IPS-20b (cell line): ENCODE results near the gene RASAL1.

ENCODE experiments used
- H3K27ac ChIP-seq: one replicate; pipeline ENCODE4 v1.5.1; 2013; ENCODE audit warnings: low read length
- H3K27me3 ChIP-seq: 2 replicates; pipeline ENCODE4 v1.6.1; 2013; ENCODE audit warnings: mild to moderate bottlenecking, low read length, inconsistent platforms; ENCODE audit not compliant: insufficient read depth
- H3K36me3 ChIP-seq: 2 replicates; pipeline ENCODE4 v1.6.1; 2013; ENCODE audit warnings: low read depth, mild to moderate bottlenecking, inconsistent platforms, low read length, moderate library complexity; ENCODE audit not compliant: insufficient read depth
- H3K4me1 ChIP-seq: 2 replicates; pipeline ENCODE4 v1.6.1; 2013; ENCODE audit warnings: mild to moderate bottlenecking, control low read depth, inconsistent platforms, low read length, moderate library complexity; ENCODE audit not compliant: insufficient read depth
- H3K4me3 ChIP-seq: 2 replicates; pipeline ENCODE4 v1.5.1; 2013; ENCODE audit warnings: mild to moderate bottlenecking, low read length, inconsistent platforms
- H3K9ac ChIP-seq: 2 replicates; pipeline ENCODE4 v1.6.1; 2013; ENCODE audit warnings: low read depth, mild to moderate bottlenecking, inconsistent platforms, low read length, moderate library complexity
- H3K9me3 ChIP-seq: 2 replicates; pipeline ENCODE4 v1.6.1; 2013; ENCODE audit warnings: mild to moderate bottlenecking, low read depth, low read length, inconsistent platforms; ENCODE audit not compliant: insufficient read depth

Gene RASAL1

DNA sequence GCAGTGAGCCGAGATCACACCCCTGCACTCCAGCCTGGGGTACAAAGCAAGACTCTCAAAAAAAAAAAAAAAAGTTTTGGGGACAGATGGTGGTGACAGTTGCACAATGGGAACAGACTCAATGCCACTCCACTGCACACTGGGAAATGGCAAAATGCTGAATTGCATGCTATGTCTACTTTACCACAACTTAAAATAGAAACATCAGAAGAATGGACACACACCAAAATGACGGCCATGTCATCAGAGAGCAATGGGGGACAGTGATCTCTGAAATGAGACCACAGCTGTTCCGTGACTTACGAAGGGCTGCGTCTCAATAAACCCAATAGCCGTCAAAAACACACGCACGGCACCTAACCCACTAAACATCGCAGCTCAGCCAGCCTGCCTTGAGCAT, 36.0 kb upstream of the RASAL1 start:
- H3K36me3 ChIP-seq: peaks cover 89% of the 10 kb centered on the region
- no peak overlapping the region for H3K9ac ChIP-seq
- H3K27ac ChIP-seq: no peak overlapping the region
- no peaks in the 10 kb centered on the region for H3K9me3 ChIP-seq
- H3K4me1 ChIP-seq: no peaks in the 10 kb centered on the region
- no peak overlapping the region for H3K4me3 ChIP-seq
- no peaks in the 10 kb centered on the region for H3K27me3 ChIP-seq

GRCh38 chr12:113170926-113171325, 35.4 kb upstream of the RASAL1 start:
- no peak overlapping the region for H3K4me3 ChIP-seq
- no peaks in the 10 kb centered on the region for H3K9me3 ChIP-seq
- no peak overlapping the region for H3K9ac ChIP-seq
- H3K27me3 ChIP-seq: no peaks in the 10 kb centered on the region
- H3K36me3 ChIP-seq: peaks cover 89% of the 10 kb centered on the region
- no peak overlapping the region for H3K27ac ChIP-seq
- no peaks in the 10 kb centered on the region for H3K4me1 ChIP-seq

- Histone ChIP-seq H3K4me1 (no peaks in the 10 kb centered on the region), H3K36me3 (peaks cover 93% of the 10 kb centered on the region), H3K27ac (no peak overlapping the region), H3K9me3 (no peaks in the 10 kb centered on the region), H3K9ac (no peak overlapping the region), H3K27me3 (no peaks in the 10 kb centered on the region), H3K4me3 (no peak overlapping the region)
Measured at GRCh38 chr12:113170457-113170856, 34.9 kb upstream of the RASAL1 start.

DNA sequence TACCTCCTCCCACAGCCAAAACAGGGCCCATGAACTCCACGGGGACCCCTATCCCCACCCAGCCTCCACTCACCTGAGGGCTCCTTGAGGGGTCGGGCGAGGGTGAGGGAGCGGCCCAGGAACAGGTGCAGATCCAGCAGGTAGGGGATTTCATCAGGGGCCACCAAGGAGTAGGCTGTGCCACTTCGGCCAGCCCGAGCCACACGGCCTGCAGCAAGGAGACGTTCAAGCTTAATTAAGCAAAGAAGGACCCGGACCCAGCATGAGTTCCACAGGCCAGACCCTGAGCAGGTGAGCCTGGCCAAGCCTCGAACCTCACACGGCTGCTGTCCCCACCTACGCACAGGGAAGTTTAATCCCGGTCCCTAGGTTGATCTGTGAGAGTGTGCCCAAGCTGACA, 34.1 kb upstream of the RASAL1 start:
- Histone ChIP-seq H3K36me3 (peaks cover 97% of the 10 kb centered on the region), H3K4me1 (no peaks in the 10 kb centered on the region), H3K9ac (no peak overlapping the region), H3K9me3 (no peaks in the 10 kb centered on the region), H3K27ac (no peak overlapping the region), H3K4me3 (no peak overlapping the region), H3K27me3 (no peaks in the 10 kb centered on the region)

GRCh38 chr12:113167868-113168267, 32.3 kb upstream of the RASAL1 start:
- Histone ChIP-seq H3K4me3 (no peak overlapping the region), H3K36me3 (peaks cover 93% of the 10 kb centered on the region), H3K27ac (no peak overlapping the region), H3K27me3 (no peaks in the 10 kb centered on the region), H3K9me3 (no peaks in the 10 kb centered on the region), H3K4me1 (no peaks in the 10 kb centered on the region), H3K9ac (no peak overlapping the region)

DNA sequence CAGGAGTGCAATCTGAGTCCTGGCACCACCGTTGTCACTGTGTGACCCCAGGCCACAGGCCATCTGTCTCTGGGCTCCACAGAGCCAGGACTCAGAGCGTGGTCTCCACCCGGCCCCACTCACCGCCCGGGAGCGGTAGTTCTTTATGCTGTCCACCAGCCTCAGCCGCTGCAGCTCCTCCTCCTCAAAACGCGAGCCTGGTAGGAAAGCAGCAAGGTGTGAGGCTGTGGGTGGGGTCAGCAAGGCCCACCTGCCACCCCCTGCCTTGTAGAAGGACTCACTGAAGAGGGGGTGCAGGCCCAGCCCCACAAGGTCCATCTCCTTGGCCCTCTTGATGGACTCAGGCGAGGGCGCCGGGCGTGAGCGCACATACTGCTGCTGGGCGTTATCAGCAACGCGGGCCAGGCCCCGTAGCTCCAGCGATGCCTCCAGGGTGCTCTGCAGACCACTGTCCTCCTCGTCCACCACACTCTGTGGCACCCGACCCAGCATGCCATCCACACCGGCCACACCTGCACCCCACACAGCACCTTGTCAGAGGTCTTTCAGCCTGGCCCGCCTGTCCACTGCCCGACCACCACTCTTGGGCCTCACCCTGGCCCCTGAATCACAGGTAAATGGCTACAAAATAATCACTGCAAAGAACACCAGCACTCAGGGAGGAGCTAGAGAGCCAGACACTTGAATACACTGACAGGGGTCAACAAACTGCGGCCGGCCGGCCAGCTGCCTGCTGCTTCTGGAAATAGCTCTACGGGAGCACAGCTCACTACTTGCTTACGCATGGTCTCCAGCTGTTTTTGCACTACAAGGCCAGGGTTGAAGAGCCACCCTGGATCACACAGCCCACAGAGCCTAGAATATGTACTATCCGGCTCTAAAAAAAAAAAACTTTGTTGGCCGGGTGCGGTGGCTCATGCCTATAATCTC, 30.2 kb upstream of the RASAL1 start:
- no peaks in the 10 kb centered on the region for H3K9me3 ChIP-seq
- peaks cover 7% of the 10 kb centered on the region; the same call in 1 of the 2 replicates for H3K4me1 ChIP-seq
- H3K36me3 ChIP-seq: peaks cover 82% of the 10 kb centered on the region
- no peak overlapping the region for H3K4me3 ChIP-seq
- H3K9ac ChIP-seq: no peak overlapping the region
- no peaks in the 10 kb centered on the region for H3K27me3 ChIP-seq
- H3K27ac ChIP-seq: no peak overlapping the region

- peaks cover 7% of the 10 kb centered on the region; the same call in 1 of the 2 replicates for H3K4me1 ChIP-seq
- H3K9me3 ChIP-seq: no peaks in the 10 kb centered on the region
- no peak overlapping the region for H3K27ac ChIP-seq
- no peak overlapping the region for H3K4me3 ChIP-seq
- H3K36me3 ChIP-seq: peaks cover 84% of the 10 kb centered on the region
- H3K27me3 ChIP-seq: no peaks in the 10 kb centered on the region
- no peak overlapping the region for H3K9ac ChIP-seq
Measured at GRCh38 chr12:113164014-113164413, 28.5 kb upstream of the RASAL1 start.

- Histone ChIP-seq H3K9me3 (no peaks in the 10 kb centered on the region), H3K9ac (no peak overlapping the region), H3K27ac (no peak overlapping the region), H3K4me1 (peaks cover 7% of the 10 kb centered on the region; the same call in 1 of the 2 replicates), H3K27me3 (no peaks in the 10 kb centered on the region), H3K36me3 (peaks cover 84% of the 10 kb centered on the region), H3K4me3 (no peak overlapping the region)
Measured at GRCh38 chr12:113163030-113163360, 27.4 kb upstream of the RASAL1 start.

DNA sequence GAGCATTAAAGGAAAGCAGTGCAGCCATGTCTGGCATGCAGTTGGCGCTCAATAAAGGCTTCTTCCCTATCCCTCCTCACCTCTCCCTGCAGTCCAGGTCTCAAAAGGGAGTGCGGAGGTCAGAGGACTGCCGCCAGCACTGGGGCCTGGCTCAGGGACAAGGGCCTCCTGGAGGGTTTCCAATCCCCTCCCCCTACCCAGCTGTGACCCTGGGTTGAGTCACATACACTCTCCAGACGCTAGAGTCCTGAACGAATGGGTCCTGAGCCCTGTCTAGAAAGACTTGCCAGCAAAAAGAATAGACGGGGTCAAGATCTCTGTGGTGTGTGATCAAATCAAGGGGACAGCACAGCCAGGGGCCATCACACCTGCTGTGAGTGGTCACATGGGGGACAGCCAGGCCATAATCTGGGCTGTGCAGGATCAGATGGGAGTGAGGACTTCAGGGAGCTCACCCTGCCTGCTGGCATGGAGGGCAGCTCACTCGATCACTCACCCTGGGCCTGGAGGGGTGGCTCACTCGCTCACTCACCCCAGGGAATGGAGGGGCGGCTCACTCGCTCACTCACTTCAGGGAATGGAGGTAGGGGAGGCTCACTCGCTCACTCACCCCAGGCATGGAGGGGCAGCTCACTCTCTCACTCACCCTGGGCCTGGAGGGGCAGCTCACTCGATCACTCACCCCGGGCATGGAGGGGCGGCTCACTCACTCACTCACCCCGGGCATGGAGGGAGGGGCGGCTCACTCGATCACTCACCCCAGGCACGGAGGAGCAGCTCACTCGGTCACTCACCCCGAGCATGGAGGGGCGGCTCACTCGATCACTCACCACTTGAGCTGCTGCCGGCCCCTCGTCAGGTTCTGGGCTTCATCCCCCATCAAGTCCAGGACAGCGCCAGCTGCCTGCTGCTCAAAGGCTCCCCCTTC, 26.8 kb upstream of the RASAL1 start:
- Histone ChIP-seq H3K27ac (no peak overlapping the region), H3K9ac (no peak overlapping the region), H3K27me3 (no peaks in the 10 kb centered on the region), H3K4me3 (no peak overlapping the region), H3K4me1 (peaks cover 7% of the 10 kb centered on the region; the same call in 1 of the 2 replicates), H3K36me3 (peaks cover 82% of the 10 kb centered on the region), H3K9me3 (no peaks in the 10 kb centered on the region)

- no peaks in the 10 kb centered on the region for H3K9me3 ChIP-seq
- no peak overlapping the region for H3K27ac ChIP-seq
- H3K9ac ChIP-seq: no peak overlapping the region
- no peak overlapping the region for H3K4me3 ChIP-seq
- H3K4me1 ChIP-seq: peaks cover 7% of the 10 kb centered on the region; the same call in 1 of the 2 replicates
- no peaks in the 10 kb centered on the region for H3K27me3 ChIP-seq
- H3K36me3 ChIP-seq: peaks cover 73% of the 10 kb centered on the region
Measured at GRCh38 chr12:113161415-113162016, 26.0 kb upstream of the RASAL1 start.

DNA sequence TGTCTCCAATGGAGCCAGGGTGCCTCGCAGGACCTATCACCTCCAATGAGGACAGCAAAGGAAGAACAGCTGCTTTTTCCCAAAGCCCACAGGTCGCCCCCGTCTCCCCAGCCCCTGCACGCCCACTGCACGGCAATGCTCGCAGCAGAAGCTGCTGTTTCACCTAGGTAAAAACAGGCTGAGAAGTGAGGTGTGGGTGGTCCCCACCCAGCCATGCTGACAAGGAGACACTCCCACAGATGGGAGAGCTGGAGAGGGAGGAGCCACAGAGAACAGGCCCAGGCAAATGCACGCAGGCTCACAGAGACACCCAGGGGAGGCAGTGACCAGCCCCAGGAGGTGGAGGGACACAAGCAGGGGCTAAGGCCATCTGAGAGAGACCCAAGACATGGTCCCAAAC, 24.4 kb upstream of the RASAL1 start:
- peaks cover 57% of the 10 kb centered on the region for H3K36me3 ChIP-seq

More for the DNA sequence above, 24.4 kb upstream of the RASAL1 start:
- Histone ChIP-seq H3K9me3 (no peaks in the 10 kb centered on the region), H3K9ac (no peak overlapping the region), H3K4me1 (peaks cover 7% of the 10 kb centered on the region; the same call in 1 of the 2 replicates), H3K27ac (no peak overlapping the region), H3K4me3 (no peak overlapping the region), H3K27me3 (peaks cover 12% of the 10 kb centered on the region)
